Nephron (organoid): ENCODE measurements around the gene DAG1.

ENCODE experiments used
- H3K27ac Mint-ChIP-seq, 3 experiments: 2 replicates each; pipeline ENCODE4 v1.8.0; 2020; ENCODE audit warnings: mixed read lengths in 3 of 3, mild to moderate bottlenecking in 2 of 3, moderate library complexity in 1 of 3
- H3K27me3 Mint-ChIP-seq: 2 replicates; pipeline ENCODE4 v1.8.0; 2021; ENCODE audit warnings: low read depth, mild to moderate bottlenecking, moderate library complexity, mixed read lengths
- H3K36me3 Mint-ChIP-seq: 2 replicates; pipeline ENCODE4 v1.8.0; 2020; ENCODE audit warnings: low read depth, mixed read lengths
- H3K4me1 Mint-ChIP-seq: 2 replicates; pipeline ENCODE4 v1.8.0; 2020; ENCODE audit warnings: mixed read lengths
- H3K4me3 Mint-ChIP-seq, 3 experiments: 2 replicates each; pipeline ENCODE4 v1.8.0; 2020; ENCODE audit warnings: mild to moderate bottlenecking in 3 of 3, mixed read lengths in 3 of 3, moderate library complexity in 2 of 3
- H3K9me3 Mint-ChIP-seq: 2 replicates; pipeline ENCODE4 v1.8.0; 2020; ENCODE audit warnings: mixed read lengths
- CTCF ChIP-seq, 3 experiments: fragments of 200-600 bp; sonication (generic); IDR thresholded peaks; one replicate each; pipeline ENCODE4 v1.5.0; 2021; ENCODE audit warnings: antibody characterized with exemption in 3 of 3; ENCODE audit not compliant: unreplicated experiment in 3 of 3

Gene DAG1

GRCh38 chr3:49500732-49501609 is 30.9 kb downstream of the DAG1 start:
- Mint-ChIP-seq H3K27me3 (no peaks in the 10 kb centered on the region), H3K9me3 (no peaks in the 10 kb centered on the region), H3K4me1 (peaks cover 27% of the 10 kb centered on the region), H3K36me3 (peaks cover 14% of the 10 kb centered on the region), H3K27ac (peak overlapping the region; percentile 81 to 94 (median 84)), H3K4me3 (peak overlapping the region in 1 of 3 experiments; percentile 22)
- TF ChIP-seq CTCF (IDR thresholded peaks at IDR 0.05; ENCODE audit: unreplicated experiment in 3 of 3) = no peak

DNA sequence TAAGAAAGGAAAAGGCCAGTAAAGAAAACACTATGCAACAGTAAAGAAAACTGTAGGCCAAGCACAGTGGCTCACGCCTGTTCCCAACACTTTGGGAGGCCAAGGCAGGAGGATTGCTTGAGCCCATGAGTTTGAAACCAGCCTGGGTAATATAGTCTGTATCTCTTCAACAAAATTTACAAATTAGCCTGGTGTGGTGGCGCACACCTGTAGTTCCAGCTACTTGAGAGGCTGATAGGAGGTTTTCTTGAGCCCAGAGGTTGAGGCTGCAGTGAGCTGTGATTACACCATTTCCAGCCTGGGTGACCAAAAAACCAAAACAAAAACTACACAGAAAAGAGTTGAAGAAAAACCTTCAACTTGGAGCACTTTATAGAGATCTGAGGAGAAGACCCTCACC is 31.8 kb downstream of the DAG1 start:
- Mint-ChIP-seq H3K27ac (no peak overlapping the region), H3K4me3 (no peak overlapping the region), H3K36me3 (peaks cover 14% of the 10 kb centered on the region), H3K9me3 (no peaks in the 10 kb centered on the region), H3K4me1 (peaks cover 27% of the 10 kb centered on the region), H3K27me3 (no peaks in the 10 kb centered on the region)
- no peak for TF ChIP-seq CTCF (IDR thresholded peaks at IDR 0.05; ENCODE audit: unreplicated experiment in 3 of 3)

DNA sequence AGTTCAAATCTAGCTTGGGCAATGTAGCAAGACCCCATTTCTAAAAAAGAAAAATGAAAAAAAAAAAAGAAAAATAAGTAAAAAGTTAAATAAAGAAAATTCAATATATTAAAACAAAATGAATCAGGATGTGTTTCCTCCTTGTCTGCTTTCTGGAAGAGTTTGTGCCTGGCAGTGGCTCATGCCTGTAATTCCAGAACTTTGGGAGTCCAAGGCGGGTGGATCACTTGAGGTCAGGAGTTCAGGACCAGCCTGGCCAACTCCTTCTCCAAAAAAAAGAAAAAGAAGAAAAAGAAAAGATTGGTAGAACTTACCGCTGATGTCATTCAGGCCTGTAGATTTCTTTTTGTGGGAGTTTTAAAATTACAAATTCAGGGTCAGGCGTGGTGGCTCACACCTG is 36.8 kb downstream of the DAG1 start:
- Mint-ChIP-seq H3K9me3 (no peaks in the 10 kb centered on the region), H3K27ac (no peak overlapping the region), H3K4me3 (no peak overlapping the region)

DNA sequence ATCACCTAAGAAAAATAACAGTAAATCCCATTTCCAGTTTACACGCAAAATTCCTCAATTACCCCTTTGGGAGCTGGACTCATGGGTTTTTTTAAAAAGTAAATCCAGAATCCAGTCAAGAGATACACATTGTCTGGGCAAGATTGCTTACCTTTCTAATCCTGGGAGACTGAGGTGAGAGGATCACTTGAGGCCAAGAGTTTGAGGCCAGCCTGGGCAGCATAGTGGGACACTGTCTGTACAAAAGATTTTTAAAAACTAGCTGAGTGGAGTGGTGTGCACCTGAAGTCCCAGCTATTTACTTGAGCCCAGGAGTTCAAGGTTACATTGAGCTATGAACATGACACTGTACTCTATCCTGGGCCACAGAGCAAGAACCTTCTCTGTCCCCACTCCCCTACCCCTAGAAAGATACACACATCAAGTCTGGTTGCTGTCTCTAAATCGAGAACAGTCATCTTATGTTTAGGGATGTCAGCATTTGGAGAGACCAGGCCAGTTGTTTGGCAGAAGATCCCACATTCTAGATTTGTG is 39.0 kb downstream of the DAG1 start:
- H3K9me3 Mint-ChIP-seq = no peaks in the 10 kb centered on the region
- H3K27ac Mint-ChIP-seq = peak overlapping the region in 1 of 3 experiments; percentile 47
- H3K4me1 Mint-ChIP-seq = peaks cover 11% of the 10 kb centered on the region
- peaks cover 28% of the 10 kb centered on the region for H3K36me3 Mint-ChIP-seq
- no peak for TF ChIP-seq CTCF (IDR thresholded peaks at IDR 0.05; ENCODE audit: unreplicated experiment in 3 of 3)
- H3K27me3 Mint-ChIP-seq = no peaks in the 10 kb centered on the region
- H3K4me3 Mint-ChIP-seq = no peak overlapping the region

More for the DNA sequence above, 36.8 kb downstream of the DAG1 start:
- TF ChIP-seq CTCF (IDR thresholded peaks at IDR 0.05; ENCODE audit: unreplicated experiment in 3 of 3) = no peak
- peaks cover 25% of the 10 kb centered on the region for H3K36me3 Mint-ChIP-seq
- peaks cover 8% of the 10 kb centered on the region for H3K4me1 Mint-ChIP-seq
- H3K27me3 Mint-ChIP-seq = no peaks in the 10 kb centered on the region

DNA sequence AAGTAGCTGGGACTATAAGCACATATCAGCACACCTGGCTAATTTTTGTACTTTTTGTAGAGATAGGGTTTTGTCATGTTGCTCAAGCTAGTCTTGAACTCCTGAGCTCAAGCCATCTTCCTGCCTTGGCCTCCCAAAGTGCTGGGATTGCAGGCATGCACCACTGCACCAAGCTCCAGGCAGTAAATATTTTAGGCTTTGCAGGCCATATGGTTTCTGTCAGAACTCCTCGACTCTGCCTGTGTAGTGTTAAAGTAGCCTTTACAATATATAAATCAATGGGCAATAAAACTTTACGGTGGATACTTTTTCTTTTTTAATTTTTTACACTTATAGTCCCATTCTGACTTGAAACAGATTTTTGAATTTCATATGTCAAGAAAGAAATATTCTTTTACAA is 41.6 kb downstream of the DAG1 start:
- Mint-ChIP-seq H3K36me3 (peaks cover 44% of the 10 kb centered on the region), H3K4me3 (no peak overlapping the region), H3K9me3 (no peaks in the 10 kb centered on the region), H3K27ac (no peak overlapping the region), H3K27me3 (peaks cover 3% of the 10 kb centered on the region), H3K4me1 (peaks cover 9% of the 10 kb centered on the region)
- no peak for TF ChIP-seq CTCF (IDR thresholded peaks at IDR 0.05; ENCODE audit: unreplicated experiment in 3 of 3)
